ENCODE measurements around the gene DNAJC27. TPM values are rescaled to one million over a fixed set of nuclear protein-coding genes. Genes with fewer than 3 reads are reported as not detected.
"Not testable (repeated sequence)": the region's sequence is repeated elsewhere in the genome, so short reads cannot be mapped to it uniquely, and the experiment has no call there.

Gene DNAJC27
- total RNA-seq (2022), result 5.1 and 6.1 TPM in 2 replicates
- Bru-seq, nascent RNA, result percentile 72 among the genes with signal in this experiment
- BruChase-seq, experiment 1, labeled RNA remaining after a 2-hour chase, result percentile 62 among the genes with signal in this experiment
- percentile 51 among the genes with signal in this experiment for BruChase-seq, experiment 2, labeled RNA remaining after a 6-hour chase
- long read RNA-seq, full-length matches to known transcripts, result 2 of 3 reads
- long read RNA-seq, partial matches to known transcripts, result 0 of 3 reads
- long read RNA-seq, other reads (novel, unspliced or antisense), result 1 of 3 reads

DNA sequence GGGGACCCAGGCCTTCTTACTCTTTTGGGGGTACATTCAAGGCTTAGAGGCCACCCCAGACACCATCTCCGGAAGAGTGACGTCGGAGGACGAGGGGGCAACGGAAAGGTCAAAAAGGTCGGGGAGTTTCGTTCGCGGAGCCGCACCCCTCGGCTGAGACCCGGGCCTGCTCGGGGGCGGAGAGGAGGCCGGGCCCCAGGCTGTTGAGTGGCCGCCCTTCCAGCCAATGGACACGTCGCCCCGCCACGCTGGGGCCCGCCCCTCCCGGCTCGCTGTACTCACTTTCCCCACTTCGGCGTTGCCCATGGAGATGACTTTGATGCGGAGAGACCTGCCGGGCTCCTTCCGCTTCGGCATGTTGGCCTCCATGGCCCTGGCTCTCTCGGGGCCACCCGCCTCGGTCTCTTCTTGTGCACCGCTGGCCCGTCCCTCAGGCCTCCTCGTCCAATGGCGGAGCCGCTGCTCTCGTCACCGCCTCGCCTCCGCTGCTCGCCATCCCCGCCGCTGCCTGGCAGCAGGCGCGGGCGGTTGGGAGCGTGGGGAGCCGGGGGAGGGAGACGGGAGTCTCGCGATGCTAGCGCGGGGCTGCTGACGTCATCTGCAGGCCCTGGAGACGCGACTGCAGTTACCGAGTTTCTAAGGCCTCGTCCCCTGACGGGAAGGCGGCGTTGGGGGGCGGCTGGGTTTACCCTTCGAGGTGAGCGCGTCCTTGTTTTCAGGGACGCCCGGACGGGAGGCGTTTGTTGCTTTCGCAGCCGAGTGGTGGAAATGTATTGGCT lies at the start of gene DNAJC27:
Gene DNAJC27 (minus strand): TSS at position 420 of the 779 bp plus-strand sequence. CDS start 51 bp downstream, at position 369.
- DNase-seq, result peak; percentile 98
- TF ChIP-seq, protein P1, sequence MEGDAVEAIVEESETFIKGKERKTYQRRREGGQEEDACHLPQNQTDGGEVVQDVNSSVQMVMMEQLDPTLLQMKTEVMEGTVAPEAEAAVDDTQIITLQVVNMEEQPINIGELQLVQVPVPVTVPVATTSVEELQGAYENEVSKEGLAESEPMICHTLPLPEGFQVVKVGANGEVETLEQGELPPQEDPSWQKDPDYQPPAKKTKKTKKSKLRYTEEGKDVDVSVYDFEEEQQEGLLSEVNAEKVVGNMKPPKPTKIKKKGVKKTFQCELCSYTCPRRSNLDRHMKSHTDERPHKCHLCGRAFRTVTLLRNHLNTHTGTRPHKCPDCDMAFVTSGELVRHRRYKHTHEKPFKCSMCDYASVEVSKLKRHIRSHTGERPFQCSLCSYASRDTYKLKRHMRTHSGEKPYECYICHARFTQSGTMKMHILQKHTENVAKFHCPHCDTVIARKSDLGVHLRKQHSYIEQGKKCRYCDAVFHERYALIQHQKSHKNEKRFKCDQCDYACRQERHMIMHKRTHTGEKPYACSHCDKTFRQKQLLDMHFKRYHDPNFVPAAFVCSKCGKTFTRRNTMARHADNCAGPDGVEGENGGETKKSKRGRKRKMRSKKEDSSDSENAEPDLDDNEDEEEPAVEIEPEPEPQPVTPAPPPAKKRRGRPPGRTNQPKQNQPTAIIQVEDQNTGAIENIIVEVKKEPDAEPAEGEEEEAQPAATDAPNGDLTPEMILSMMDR (IDR thresholded peaks at IDR 0.05; ENCODE audit: insufficient read depth in 1 of 2, low read depth in 1 of 2, low read length in 1 of 2, severe bottlenecking in 1 of 2, unreplicated experiment in 1 of 2), result no peak
- peaks cover 17% of the 10 kb centered on the region for H3K36me3 Mint-ChIP-seq (ENCODE audit: insufficient read depth, unreplicated experiment)
- H3K36me3 ChIP-seq (ENCODE audit: control insufficient read depth, insufficient read depth, low read length), result no peaks in the 10 kb centered on the region
- ChIA-PET CTCF (interaction anchor here (1.0 to 1.9 kb wide), 3 partner anchors 70 to 161 kb away, joined by 4 to 10 read pairs (median 6); partner anchors contain the start of gene EFR3B), POLR2A (no interaction called here)
- intact Hi-C loops (cut with micrococcal nuclease; ENCODE audit: unreplicated experiment), result loop anchor here (1.0 to 2.0 kb wide), 2 partner anchors 51 to 71 kb away; partner anchors contain the start of genes ADCY3 and EFR3B
- H3K4me3 ChIP-seq (ENCODE audit: low read depth, low read length), result peak within 1 kb of the TSS; percentile 55
- no peaks in the 10 kb centered on the region for H3K27me3 Mint-ChIP-seq (ENCODE audit: insufficient read depth, unreplicated experiment)
- H3K4me1 ChIP-seq, result no peaks in the 10 kb centered on the region
- H3K4me1 Mint-ChIP-seq (ENCODE audit: low read depth, unreplicated experiment), result no peaks in the 10 kb centered on the region
- BruUV-seq (replicated peaks), result no TSS peak
- H3K4me3 Mint-ChIP-seq (ENCODE audit: unreplicated experiment), result peak within 1 kb of the TSS; percentile 90
- no peaks in the 10 kb centered on the region for H3K27me3 ChIP-seq (replicated peaks; ENCODE audit: control insufficient read depth, insufficient read depth, low read length)
- H3K27ac Mint-ChIP-seq (ENCODE audit: unreplicated experiment), result peak within 1 kb of the TSS; percentile 98
- H3K9me3 ChIP-seq, result no peaks in the 10 kb centered on the region
- no peaks in the 10 kb centered on the region for H3K9me3 Mint-ChIP-seq (ENCODE audit: unreplicated experiment)

DNA sequence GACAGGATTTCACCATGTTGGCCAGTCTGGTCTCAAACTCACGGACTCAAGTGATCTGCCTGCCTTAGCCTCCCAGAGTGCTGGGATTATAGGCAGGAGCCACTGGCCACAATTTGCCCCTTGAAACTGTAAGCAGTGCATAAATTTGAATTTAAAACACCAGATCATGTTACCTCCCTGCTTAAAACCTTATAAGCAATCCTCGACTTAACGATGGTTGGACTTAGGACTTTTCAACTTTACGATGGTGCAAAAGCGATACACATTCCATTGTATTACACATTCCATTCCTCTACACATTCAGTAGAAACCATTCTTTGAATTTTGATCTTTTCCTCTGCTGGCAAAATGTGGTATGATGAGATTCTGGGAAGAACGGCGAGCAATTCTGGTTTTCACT lies 46.9 kb upstream of the DNAJC27 start:
- H3K4me3 ChIP-seq (ENCODE audit: low read depth, low read length), result no peak overlapping the region
- intact Hi-C loops (cut with micrococcal nuclease; ENCODE audit: unreplicated experiment), result no loop called here
- H3K27ac Mint-ChIP-seq (ENCODE audit: unreplicated experiment), result peak overlapping the region; percentile 54
- DNase-seq, result peak; percentile 69 to 77
- POLR2A ChIA-PET, result no interaction called here
- H3K9me3 Mint-ChIP-seq (ENCODE audit: unreplicated experiment), result no peaks in the 10 kb centered on the region
- no TSS peak for BruUV-seq (replicated peaks)
- no peaks in the 10 kb centered on the region for H3K27me3 Mint-ChIP-seq (ENCODE audit: insufficient read depth, unreplicated experiment)
- H3K4me3 Mint-ChIP-seq (ENCODE audit: unreplicated experiment), result peak overlapping the region; percentile 20
- TF ChIP-seq, protein P1 (IDR thresholded peaks at IDR 0.05; ENCODE audit: insufficient read depth in 1 of 2, low read depth in 1 of 2, low read length in 1 of 2, severe bottlenecking in 1 of 2, unreplicated experiment in 1 of 2), result peak in 1 of 2 experiments; percentile 22
- CTCF ChIA-PET, result no interaction called here
- H3K36me3 Mint-ChIP-seq (ENCODE audit: insufficient read depth, unreplicated experiment), result no peaks in the 10 kb centered on the region
- H3K9me3 ChIP-seq, result no peaks in the 10 kb centered on the region
- H3K36me3 ChIP-seq (ENCODE audit: control insufficient read depth, insufficient read depth, low read length), result no peaks in the 10 kb centered on the region
- no peaks in the 10 kb centered on the region for H3K27me3 ChIP-seq (replicated peaks; ENCODE audit: control insufficient read depth, insufficient read depth, low read length)
- H3K4me1 ChIP-seq, result peaks cover 30% of the 10 kb centered on the region
- H3K4me1 Mint-ChIP-seq (ENCODE audit: low read depth, unreplicated experiment), result peaks cover 20% of the 10 kb centered on the region

DNA sequence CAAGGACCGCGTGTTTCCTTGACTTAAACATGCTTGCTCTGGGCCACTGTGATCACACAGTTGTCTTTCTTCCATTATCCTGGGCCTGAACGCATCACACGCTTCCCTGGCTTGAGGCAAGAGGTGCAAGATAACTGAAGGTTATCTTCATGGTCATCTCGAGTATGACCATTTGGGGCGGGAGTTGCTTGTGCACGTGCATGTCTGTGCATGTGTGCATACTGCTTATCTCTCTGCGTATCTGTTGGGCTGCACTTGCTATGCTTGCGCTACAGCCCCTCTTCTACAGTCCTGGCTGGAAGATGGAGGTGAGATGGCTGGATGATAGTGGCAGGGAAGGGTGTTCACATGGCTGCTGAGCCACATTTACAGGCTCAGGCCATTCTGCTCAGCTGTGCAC lies 42.9 kb upstream of the DNAJC27 start:
- Mint-ChIP-seq H3K27me3 (ENCODE audit: insufficient read depth, unreplicated experiment) (no peaks in the 10 kb centered on the region), H3K27ac (ENCODE audit: unreplicated experiment) (no peak overlapping the region), H3K4me3 (ENCODE audit: unreplicated experiment) (no peak overlapping the region), H3K4me1 (ENCODE audit: low read depth, unreplicated experiment) (peaks cover 26% of the 10 kb centered on the region), H3K36me3 (ENCODE audit: insufficient read depth, unreplicated experiment) (no peaks in the 10 kb centered on the region), H3K9me3 (ENCODE audit: unreplicated experiment) (no peaks in the 10 kb centered on the region)
- no peak overlapping the region for H3K4me3 ChIP-seq (ENCODE audit: low read depth, low read length)
- peaks cover 25% of the 10 kb centered on the region for H3K4me1 ChIP-seq
- TF ChIP-seq, protein P1 (IDR thresholded peaks at IDR 0.05; ENCODE audit: insufficient read depth in 1 of 2, low read depth in 1 of 2, low read length in 1 of 2, severe bottlenecking in 1 of 2, unreplicated experiment in 1 of 2), result no peak
- H3K9me3 ChIP-seq, result no peaks in the 10 kb centered on the region
- peak; percentile 36 to 71 for DNase-seq
- ChIA-PET CTCF (no interaction called here), POLR2A (no interaction called here)
- BruUV-seq (replicated peaks), result no TSS peak
- no peaks in the 10 kb centered on the region for H3K36me3 ChIP-seq (ENCODE audit: control insufficient read depth, insufficient read depth, low read length)
- intact Hi-C loops (cut with micrococcal nuclease; ENCODE audit: unreplicated experiment), result no loop called here
- H3K27me3 ChIP-seq (replicated peaks; ENCODE audit: control insufficient read depth, insufficient read depth, low read length), result no peaks in the 10 kb centered on the region

- H3K27me3 ChIP-seq (replicated peaks; ENCODE audit: control insufficient read depth, insufficient read depth, low read length); H3K4me3 ChIP-seq (ENCODE audit: low read depth, low read length); intact Hi-C loops (cut with micrococcal nuclease; ENCODE audit: unreplicated experiment); H3K27me3 Mint-ChIP-seq (ENCODE audit: insufficient read depth, unreplicated experiment); H3K9me3 Mint-ChIP-seq (ENCODE audit: unreplicated experiment); CTCF ChIA-PET; H3K9me3 ChIP-seq; H3K36me3 Mint-ChIP-seq (ENCODE audit: insufficient read depth, unreplicated experiment); H3K4me3 Mint-ChIP-seq (ENCODE audit: unreplicated experiment); BruUV-seq (replicated peaks); H3K36me3 ChIP-seq (ENCODE audit: control insufficient read depth, insufficient read depth, low read length); DNase-seq; POLR2A ChIA-PET; H3K4me1 Mint-ChIP-seq (ENCODE audit: low read depth, unreplicated experiment); H3K27ac Mint-ChIP-seq (ENCODE audit: unreplicated experiment); H3K4me1 ChIP-seq: not testable (repeated sequence)
These were observed 39.6 kb upstream of the DNAJC27 start for GRCh38 chr2:25011342-25011741.

Measured in Caco-2 (cell line).